A673 (cell line): ENCODE data around the gene TRAF1.

Experiments used
- EZH2 ChIP-seq: fragments of 200-600 bp; sonication (generic); IDR thresholded peaks from 2 replicates; pipeline ENCODE4 v1.6.1; 2017; ENCODE audit warnings: borderline replicate concordance, low read depth, mild to moderate bottlenecking, mixed read lengths, antibody characterized with exemption, low read length; ENCODE audit not compliant: poor library complexity, severe bottlenecking
- TF ChIP-seq, protein P1 (sequence below): fragments of 300-800, 200-600 bp; sonication (generic); conservative IDR thresholded peaks from 2 replicates; pipeline ENCODE4 v1.5.1; 2017; ENCODE audit warnings: low read depth, mild to moderate bottlenecking, antibody characterized with exemption, low read length, moderate library complexity, mixed read lengths

- TF ChIP-seq, protein P1, sequence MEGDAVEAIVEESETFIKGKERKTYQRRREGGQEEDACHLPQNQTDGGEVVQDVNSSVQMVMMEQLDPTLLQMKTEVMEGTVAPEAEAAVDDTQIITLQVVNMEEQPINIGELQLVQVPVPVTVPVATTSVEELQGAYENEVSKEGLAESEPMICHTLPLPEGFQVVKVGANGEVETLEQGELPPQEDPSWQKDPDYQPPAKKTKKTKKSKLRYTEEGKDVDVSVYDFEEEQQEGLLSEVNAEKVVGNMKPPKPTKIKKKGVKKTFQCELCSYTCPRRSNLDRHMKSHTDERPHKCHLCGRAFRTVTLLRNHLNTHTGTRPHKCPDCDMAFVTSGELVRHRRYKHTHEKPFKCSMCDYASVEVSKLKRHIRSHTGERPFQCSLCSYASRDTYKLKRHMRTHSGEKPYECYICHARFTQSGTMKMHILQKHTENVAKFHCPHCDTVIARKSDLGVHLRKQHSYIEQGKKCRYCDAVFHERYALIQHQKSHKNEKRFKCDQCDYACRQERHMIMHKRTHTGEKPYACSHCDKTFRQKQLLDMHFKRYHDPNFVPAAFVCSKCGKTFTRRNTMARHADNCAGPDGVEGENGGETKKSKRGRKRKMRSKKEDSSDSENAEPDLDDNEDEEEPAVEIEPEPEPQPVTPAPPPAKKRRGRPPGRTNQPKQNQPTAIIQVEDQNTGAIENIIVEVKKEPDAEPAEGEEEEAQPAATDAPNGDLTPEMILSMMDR: no peak
- no peak for TF ChIP-seq EZH2
Observed at GRCh38 chr9:120863833-120864232, 62.8 kb downstream of the TRAF1 start.
